Activated naive CD4-positive, alpha-beta T cell treated with anti-CD3 and anti-CD28 coated beads, Interleukin-2, amount 50 U/mL, for 16 hours (primary cell): ENCODE results near the gene ERV3-1.
"Not testable (repeated sequence)": the region's sequence is repeated elsewhere in the genome, so short reads cannot be mapped to it uniquely, and the experiment has no call there.

Experiments used
- DNase-seq: peaks from one replicate; pipeline ENCODE4 v3.0.0-alpha.2; 2020

The ERV3-1 gene

DNA sequence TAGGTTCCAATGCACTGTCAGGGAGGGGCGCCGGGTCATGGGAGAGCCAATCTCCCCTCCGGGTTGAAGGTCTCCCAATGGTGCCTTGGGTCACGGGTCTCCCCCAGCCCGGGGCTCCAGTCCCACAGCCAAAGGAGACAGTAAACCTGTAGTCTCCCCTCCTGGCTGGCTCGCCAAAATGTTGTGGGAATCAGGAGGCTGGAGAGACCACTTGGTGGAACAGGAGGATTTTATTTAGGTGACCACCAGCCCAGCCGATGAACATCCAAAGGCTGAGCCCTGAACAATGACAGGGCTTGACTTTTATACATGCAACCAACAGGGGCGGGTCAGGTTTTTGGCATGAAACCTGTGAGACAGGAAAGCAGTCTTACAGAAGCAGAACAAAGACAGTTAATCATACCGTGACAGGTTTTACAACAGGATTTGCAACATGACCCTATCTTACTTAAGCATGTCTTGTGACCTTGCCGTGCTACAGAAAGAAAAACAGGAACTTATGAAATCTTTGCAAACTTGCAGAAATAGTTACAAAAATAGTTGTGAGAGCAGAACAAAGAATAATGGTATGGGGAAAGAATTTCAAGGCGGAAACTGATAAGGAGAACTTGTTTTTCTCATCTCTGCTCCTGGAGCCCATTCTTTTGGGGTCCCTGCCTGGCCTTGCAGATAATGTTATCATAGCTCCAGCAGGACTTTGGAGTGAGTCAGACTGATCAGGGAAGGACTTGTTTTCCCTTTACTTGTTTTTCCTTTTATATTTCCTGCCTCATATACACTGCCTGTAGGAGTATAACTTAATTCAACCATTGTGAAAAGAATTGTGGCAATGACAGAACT, 7.1 kb downstream of the ERV3-1 start:
- no peak for DNase-seq

DNA sequence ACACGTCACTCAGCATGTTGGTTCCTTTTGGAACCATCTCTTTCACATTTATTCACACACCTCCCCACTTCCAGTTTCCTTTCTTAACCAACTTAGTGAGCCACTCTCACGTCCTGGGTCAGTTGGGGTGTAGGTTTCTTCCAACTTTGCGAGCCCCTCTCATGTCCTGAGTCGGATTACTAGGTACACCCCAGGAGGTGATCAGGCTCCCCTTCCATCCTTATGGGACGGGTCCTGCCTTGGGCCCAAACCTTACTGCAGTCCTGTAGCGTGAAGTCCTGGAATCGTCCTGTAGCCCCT, 7.7 kb downstream of the ERV3-1 start:
- DNase-seq = no peak

DNA sequence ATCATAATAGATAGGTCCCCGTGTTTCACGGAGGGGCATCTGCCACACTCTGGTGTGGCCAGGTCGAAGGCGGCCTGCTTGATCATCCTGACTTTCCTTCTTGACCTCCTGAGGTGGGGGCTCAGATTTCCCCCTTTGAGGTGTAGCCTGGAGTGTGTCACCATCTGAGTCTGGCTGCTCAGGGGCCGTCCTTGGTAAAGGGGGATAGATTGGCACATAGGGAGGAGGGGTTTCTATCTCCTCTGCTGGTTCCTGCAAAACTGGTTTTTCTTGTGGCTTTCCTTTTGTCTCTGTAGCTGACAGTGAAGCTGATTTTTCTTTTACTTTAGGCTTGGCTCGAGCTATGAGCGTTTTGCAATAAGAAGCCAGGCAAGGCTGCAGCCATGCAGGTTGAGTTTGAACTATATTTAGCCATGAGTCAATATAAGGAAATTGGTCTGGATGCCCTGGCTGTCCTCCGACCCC, 8.5 kb downstream of the ERV3-1 start:
- DNase-seq = no peak

DNA sequence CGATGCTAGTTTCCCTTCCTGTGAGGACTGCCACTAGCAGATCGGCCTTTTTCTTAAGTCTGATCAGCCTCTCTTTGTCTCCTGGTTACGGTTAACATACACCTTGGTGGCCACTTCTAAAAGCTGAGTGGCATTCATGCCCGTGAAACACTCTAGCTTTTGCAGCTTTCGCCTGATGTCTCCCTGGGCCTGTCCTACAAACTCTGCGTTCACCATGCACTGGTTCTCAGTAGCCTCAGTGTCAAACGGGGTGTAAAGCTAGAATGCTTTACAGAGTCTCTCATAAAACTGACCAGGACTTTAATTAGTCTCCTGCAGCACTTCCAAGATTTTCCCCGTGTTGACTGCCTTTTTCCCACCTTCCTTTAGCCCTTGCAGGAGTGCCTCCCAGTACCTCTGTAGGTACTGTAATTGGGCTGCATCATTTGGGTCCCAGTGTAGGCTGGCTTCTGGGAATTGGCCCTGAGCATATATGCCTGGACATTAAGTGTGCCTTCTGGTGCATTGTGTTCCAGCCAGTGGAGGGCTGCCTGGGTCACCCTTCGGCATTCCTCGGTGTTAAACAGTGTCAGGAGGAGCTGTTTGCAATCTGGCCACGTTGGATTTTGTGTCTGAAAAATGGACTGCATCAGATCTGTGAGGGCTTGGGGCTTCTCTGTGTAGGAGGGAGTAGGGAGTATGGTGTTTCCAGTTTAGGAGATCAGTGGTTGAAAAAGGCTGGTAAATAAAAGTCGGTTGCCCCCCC, 9.2 kb downstream of the ERV3-1 start:
- no peak for DNase-seq

DNA sequence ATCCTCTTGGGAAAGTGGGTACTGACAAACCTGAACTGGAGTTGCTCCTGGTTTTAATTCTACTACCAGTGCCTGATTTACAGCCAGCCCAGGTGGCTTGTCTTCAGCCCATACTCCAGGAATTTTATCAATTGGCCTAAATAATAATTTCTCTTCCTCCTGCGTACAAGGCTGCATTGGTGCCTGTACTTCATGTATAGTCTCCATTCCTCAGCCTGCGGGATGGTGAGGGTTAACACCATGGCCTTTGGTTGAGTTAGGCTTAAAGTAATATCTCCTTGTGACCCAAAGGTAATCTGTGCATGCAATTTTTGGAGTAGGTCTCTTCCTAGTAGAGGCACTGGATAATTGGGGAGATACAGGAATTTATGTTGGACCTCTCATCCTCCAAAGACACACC, 10.2 kb downstream of the ERV3-1 start:
- DNase-seq = no peak

DNA sequence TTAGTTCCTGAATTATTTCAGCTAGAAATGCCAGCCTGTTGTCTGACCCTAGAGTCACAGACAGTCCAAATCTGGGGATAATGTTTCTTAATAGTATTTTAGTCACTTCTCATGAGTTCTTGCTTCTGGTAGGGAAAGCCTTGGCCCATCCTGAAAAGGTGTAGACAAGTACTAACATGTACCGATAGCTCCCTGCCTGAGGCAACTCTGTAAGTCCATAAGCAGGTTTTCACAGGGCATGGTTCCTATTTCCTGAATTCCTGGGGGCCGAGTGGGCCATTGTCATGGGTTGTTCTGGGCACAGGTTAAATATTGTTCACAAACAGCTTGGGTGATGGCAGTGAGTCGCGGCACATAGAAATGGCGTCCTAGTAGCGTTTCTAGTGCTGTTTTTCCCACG, 12.6 kb downstream of the ERV3-1 start:
- DNase-seq = no peak

DNA sequence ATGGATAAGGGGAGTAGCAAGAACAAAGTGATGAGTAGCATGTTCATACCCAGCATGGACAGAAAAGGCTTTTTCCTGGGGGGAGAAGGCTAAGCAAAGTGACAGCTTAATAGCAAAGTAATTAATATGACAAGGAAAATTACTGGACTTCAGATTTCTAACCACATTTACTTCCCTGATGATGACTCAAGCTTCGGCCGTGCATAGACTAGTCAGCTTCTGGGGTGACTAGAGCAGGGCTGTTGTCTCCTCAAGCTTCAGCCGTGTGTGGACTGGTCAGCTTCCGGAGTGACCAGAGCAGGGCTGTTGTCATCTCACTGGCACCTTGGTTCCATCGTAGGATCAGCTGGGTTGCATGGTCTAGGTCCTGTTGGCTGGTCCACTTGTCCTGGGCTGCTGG, 13.5 kb downstream of the ERV3-1 start:
- no peak for DNase-seq

DNA sequence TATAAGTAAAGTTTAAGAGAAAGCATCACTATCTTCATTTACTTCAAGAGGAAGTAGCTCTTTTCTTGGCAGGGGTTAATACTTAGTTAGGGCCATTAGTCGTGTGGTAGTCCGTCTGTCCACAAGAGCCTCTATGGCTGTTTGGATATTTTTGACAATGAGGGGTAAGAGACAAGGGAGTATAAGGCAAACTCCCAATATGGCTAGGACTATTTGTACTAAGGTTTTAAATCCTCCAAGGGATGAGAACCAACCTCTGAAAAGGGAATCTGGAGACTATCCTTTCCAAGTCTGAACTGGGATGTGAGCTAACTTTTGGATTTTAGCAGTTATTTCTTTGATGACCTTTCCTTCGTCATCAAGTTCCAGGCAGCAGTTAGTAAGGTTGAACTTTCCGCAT, 15.6 kb downstream of the ERV3-1 start, which contains the start of gene ZNF117:
ZNF117 (minus strand) TSS at position 101 of the 400 bp plus-strand sequence.
- DNase-seq = no peak

DNA sequence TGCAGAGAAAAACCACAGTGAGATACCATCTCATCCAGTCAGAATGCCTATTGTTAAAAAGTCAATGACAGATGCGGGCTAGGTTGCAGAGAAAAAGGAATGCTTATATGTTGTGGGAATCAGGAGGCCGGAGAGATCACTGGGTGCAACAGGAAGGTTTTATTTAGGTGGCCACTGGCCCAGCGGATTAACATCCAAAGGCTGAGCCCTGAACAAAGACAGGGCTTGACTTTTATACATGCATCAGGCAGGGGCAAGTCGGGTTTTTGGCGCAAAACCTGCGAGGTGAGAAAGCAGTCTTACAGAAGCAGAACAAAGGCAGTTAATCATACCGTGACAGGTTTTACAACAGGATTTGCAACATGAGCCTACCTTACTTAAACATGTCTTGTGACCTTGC, 16.3 kb downstream of the ERV3-1 start:
- no peak for DNase-seq

DNA sequence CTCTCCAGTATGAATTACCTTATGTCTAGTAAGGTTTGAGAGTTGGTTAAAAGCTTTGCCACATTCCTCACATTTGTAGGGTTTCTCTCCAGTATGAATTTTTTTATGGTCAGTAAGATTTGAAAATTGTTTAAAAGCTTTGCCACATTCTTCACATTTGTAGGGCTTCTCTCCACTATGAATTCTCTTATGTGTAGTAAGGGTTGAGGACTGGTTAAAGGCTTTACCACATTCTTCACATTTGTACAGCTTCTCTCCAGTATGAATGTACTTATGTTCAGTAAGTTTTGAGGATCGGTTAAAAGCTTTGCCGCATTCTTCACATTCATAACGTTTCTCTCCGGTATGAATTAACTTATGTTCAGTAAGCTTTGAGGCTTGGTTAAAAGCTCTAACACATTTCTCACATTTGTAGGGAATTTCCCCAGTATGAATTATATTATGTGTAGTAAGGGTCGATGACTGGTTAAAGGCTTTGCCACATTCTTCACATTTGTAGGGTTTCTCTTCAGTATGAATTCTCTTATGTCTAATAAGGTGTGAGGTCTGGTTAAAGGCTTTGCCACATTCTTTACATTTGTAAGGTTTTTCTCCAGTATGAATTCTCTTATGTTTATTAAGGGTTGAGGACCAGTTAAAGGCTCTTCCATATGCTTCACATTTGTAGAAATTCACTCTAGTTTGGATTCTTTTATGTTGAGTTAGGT, 27.8 kb downstream of the ERV3-1 start:
- DNase-seq = no peak

DNA sequence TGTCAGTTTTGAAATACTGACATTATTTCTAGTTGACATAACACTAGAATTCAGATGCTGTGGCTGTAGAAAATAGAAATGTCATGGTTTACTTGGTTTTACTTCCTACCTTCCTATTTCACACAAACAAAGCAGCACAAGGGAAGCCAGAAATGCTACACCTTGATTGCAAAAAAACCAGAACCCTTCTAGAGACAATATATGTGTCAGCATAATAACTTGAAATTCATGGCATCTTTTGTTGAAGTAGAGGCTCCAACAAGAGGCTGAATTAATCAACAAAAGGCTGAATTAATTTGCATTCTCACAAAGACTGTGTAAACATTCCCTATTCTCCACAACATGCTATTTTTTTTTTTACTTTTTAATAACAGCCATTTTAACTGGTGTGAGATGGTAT, 40.9 kb downstream of the ERV3-1 start:
- no peak for DNase-seq

DNA sequence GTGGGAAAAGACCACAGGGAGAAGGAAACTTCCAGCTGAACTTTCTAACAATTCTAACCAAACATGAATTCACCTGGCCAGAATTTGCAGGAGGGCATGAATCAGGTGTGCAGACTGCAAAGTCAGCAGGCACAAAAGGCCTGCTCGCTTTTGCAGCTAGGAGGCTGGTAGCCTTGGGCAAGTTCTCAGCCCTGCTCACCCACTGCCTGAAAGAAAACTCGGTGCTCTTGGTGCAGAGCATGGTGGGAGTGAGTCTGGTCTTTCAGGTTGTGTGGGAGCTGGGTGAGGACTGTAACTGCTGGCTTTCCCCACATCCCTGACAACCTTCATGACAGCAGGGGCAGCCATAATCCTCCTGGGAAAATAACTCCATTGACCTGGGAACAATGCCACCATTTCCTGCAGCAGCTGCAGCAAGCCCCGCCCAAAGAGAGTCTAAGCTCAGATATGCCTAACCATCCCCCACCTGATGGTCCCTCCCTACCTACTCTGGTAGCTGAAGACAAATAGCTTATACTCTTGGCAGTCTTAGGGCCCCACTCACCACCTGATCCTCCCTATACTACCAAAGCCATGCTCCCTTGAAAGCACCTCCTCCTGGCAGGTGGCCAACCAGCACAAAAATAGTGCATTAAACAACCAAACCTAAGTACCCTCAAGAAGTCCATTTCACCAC, 47.3 kb downstream of the ERV3-1 start:
- DNase-seq = no peak

DNA sequence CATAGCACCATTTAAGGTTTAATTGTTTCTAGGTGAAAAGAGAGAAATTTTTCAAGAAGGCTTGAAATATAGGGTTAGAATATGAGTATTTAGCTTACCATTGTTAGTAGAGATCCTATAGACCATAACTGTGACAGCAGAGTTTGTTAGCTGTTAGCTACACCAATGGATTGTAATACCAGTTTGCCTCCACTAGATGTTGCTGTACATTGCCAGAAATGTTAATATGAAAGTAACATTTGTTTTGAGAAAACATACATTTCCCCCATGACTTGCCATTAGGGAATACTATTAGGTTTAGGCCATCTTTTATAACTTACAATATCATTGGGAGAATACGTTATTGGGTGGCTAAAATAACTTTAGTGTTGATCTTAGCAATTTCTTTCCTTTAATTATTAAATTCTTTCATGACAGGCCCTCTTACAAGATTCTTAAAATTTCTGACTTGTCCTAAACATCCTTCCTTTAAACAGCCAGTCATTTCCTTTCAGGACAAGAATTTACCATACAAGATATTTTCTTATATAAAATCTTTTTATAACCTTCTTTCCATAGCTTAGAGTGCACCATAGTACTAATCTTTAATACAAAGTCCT, 55.1 kb downstream of the ERV3-1 start:
- DNase-seq = no peak

DNA sequence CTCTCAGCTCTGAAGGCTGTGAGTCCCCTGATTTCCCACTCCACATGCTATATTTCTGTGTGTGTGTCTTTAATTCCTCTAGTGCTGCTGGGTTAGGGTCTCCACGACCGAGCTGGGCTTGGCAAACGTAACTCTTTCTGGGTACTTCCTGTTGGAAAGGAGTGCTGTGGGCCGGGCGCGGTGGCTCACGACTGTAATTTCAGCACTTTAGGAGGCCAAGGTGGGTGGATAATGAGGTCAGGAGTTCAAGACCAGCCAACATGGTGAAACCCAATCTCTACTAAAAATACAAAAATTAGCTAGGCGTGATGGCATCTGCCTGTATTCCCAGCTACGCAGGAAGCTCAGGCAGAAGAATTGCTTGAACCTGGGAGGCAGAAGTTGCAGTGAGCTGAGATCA, 55.8 kb downstream of the ERV3-1 start:
- not testable (repeated sequence) for DNase-seq

DNA sequence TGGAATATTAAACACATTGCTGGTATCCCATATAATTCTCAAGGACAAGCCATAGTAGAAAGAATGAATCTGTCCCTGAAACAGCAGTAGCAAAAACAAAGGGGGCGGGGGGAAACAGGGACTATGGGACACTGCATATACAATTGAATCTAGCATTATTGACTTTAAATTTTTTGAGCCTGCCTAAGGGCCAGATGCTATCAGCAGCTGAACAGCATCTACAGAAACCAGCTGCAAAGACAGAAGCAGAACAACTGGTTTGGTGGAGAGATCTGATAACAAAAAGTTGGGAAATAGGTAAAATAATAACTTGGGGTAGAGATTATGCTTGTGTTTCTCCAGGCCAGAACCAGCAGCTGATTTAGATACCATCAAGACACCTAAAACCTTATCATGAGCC, 57.7 kb downstream of the ERV3-1 start:
- not testable (repeated sequence) for DNase-seq

DNA sequence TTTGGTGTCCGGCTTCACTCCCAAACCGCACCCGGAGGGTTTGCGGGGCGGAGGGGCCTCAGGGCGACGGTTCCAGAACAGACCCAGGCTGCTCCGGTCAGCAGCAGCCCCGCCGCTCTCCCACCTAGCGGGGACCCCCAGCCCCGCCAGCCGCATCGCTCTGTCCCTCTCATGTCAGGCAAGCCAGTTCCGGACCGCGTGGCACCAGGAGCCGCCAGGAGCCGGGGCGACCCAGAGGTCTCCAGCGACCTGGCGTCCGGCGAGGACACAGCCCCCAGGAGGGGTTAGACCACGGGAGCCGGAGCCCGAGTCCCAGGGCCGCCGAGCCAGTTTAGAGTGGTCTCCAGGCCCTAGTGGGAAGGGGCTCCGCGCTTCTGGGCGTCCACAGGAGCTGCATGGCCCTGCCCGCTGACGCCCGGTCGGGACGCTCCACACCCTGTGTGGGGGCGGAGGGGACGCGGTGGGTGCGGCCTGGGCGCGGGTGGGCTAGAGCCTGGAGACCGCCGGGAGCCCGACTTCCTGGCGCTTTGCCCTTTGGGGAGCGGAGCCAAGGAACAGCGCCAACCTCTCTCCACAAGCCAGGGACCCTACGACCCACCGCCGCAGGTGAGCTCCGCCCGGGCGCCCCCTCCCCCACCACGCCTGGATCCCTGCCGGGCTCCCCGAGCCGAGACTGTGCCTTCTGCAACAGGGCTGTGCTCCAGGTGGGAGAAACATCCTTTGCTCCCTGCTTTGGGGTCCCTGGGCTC, 59.1 kb downstream of the ERV3-1 start:
- DNase-seq = no peak

DNA sequence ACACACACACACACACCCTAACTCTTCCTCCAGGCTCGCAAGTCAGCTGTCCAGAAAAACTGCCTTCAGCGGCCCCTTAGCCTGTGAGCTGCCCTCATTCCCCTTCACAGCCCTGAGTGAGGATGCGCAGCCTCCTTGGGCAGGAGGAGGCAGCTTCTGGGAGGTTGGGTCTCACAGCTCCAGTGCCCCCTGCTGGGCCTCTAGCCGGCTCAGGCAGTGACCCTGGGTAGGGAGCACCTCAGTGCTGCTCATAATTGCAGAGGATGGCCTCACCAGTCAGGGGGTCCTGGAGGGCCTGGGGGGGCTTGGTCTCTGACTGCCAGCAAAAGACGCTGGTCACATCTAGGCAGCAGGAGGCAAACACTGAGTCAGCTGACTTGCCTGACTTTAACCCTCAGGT, 59.7 kb downstream of the ERV3-1 start:
- no peak for DNase-seq

DNA sequence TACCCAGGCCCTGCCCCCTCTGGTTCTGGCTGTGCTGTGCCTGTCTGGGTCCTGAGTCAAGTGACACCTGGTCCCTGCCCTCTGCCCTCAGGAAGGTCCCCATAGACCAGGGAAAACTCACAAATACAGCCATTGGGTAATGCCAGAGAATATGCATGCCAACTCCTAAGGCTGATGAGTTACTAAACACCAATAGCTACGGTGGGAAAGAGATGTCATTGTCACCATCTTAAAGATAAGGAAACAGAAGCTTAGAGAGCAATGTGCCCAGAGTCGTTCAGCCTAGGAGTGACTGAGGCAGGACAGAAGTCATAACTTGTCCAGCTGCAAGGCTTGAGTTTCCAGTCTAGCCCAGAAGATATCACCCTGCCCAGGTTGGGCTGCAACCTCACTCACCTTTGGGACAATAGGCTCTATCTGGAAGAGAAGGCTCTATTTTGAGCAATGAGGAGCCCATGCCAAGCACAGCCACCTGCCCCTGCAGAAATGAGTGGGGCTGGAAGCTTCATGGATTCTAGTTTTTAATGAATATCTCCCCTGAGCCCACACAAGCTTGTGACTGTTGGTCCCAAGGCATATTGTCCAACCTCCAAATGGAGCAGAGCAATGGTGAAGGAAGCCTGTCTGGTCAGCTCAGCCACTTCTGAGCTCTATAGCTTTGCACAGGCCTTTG, 60.8 kb downstream of the ERV3-1 start:
- DNase-seq = no peak

DNA sequence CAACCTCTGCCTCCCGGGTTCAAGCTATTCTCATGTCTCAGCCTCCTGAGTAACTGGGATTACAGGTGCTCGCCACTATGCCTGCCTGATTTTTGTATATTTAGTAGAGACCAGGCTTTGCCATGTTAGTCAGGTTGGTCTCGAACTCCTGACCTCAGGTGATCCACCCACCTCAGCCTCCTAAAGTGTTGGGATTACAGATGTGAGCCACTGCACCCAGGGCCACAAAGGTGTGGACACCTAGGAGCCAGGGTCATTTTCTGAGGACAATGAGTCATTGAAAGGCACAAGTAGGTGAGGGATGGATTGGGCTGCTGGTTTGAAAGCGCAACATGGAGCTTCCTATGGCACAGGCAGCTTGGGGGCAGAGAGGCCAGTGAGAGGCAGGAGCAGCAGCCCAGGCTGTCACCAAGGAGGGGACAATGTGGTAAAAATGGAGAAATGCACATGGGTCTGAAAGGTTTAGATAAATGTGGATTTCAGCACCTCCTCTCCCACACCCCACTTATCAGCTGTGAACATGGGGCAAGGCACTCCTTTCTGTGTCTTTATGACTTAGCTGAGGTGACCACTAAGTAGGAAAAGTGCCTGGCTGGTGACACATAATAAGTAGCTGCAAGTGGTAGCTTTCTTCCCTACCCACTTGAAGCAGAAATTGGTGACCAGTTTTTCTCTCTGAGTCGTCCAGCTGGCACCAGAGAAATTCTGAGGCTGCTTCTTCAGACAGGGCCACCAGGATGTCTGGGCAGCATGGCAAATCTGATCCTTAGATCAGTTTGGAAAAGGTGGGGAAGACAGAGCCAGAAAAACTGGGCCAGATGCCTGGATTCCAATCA, 61.6 kb downstream of the ERV3-1 start:
- DNase-seq = not testable (repeated sequence)
